ENCODE results near the gene CXCR6.

The CXCR6 gene

GRCh38 chr3:45949432-45949831 lies 6.2 kb downstream of the CXCR6 start:
- no peak for DNase-seq

DNA sequence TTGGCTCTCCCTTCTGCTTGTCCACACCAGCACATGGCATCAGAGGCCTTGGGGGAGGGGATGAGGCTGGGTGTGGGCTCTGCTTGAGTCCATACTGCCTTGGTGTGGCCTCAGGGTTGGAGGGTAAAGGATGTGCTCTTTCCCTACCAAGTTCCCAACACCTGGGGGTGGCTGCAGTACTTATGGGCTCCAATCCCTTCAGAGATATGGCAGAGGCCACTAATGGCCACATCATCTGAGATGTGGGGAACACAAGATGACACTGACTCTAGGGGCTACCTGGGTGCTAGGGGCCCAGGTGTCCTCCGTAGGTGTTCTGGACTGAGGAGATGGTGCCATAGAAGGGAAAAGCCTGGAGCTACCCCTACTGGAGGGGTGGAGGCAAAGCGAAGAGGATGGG lies 6.9 kb downstream of the CXCR6 start:
- DNase-seq: no peak

- no peak for DNase-seq
Observed at GRCh38 chr3:45950686-45951600, 7.7 kb downstream of the CXCR6 start.

- DNase-seq: no peak
Observed at GRCh38 chr3:45951946-45952345, 8.7 kb downstream of the CXCR6 start.

- no peak for DNase-seq
Observed at GRCh38 chr3:45952456-45952855, 9.2 kb downstream of the CXCR6 start.

DNA sequence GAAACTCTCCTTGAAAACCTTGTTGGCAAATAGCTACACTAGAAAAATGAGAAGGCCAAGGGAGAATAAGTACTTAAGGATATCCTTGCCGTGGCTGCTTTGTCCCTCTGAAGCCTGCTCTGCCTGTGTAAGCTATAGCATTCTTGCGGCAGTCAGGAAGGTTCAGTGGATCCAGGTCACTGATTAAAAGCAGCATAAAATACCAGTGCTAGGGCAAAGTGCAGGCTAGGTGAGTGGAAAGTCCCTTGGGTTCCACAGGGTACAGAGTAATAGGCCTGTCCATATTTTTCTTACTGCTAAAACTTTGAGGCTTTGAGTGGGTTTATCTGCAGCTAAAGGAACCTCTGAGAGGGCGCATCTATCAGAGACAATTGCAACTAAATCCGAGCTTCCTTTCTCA lies 10.3 kb downstream of the CXCR6 start:
- DNase-seq: no peak

GRCh38 chr3:45954306-45954705 lies 11.0 kb downstream of the CXCR6 start:
- no peak for DNase-seq

- DNase-seq: no peak
Observed at GRCh38 chr3:45955017-45955647, 11.9 kb downstream of the CXCR6 start.

- DNase-seq: no peak
Observed at GRCh38 chr3:45955706-45956105, 12.4 kb downstream of the CXCR6 start.

DNA sequence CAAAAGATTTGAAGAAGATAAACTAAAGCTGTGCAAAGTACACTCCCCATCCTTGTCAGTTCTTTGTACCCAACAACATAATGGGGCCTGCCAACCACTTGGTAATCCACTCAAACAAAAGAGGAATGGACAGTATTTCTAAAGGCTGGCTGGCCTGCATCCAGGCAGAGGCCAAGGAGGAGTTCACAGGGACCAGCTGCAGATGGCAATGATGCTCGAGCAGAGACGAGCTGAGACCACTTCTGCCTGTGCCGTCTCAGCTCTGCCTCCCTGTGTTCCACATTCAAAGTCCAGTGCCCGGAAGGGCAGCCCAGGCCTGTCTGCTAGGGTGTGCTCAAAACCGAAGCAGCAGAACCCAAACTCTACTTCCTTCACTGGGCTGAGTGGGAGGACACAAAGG lies 14.3 kb downstream of the CXCR6 start:
- DNase-seq: no peak

DNA sequence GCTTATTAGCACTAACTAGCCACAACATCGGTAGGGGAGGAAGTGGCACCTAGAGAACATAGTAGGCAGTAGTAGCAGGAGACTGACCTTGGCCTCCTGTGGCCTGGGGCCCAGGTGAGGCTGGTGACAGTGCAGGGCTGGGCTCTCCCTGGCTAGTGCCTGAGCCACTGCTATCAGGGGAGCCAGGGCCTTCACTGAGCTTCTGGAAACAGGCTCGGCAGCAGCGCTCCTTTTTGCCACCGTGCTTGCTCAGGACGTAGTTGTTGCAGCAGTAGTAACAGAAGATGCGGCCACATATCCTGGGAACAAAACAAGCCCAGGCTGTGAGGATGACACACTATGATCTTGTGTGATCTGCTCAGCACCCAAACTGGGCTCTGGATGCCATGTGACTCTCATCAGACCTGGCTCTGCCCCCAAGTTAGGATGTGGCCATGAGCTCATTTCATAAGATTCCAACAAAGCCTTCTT lies 15.1 kb downstream of the CXCR6 start:
- no peak for DNase-seq

GRCh38 chr3:45959201-45959600 lies 15.9 kb downstream of the CXCR6 start:
- no peak for DNase-seq

GRCh38 chr3:45960289-45960688 lies 17.0 kb downstream of the CXCR6 start:
- no peak for DNase-seq

DNA sequence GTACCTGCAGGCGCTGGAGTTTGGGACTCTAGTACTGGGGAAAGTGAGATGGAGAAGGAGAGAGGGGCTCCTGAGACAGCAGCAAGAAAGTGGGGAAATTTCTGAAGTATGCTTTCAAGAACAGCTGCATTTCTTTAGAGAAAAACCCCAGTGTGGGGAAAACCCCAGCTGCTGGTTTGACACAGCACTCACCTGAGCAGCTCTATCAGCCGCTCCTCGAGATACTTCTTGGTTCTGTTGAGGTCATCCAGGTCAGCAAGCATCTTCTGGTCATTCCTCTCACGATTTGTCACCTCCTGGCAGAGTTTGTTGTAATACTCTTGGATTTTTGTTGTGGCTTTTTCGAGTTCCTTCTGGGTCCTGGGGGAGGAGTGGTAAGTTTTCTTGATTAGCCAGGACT lies 18.8 kb downstream of the CXCR6 start:
- no peak for DNase-seq

GRCh38 chr3:45964139-45964538 lies 20.9 kb downstream of the CXCR6 start:
- DNase-seq: no peak

DNA sequence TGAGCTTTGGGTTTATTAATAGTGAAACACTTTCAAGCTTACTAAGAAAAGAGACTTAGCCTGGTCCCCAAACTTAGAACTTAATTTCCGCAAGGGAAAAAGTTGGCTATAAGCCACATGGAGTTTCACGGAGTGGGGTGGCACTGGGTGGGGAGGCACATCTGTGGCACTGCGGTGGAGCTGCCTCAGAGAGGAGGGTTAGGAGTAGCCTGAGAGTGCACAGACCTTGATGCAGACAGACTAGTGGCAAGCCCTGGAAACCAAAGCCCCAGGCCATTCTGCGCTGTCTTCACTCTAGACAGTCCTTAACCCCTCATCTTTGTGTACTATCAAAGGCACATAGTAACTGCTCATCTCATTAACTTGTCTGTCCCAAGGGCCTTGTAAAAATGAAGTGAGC lies 22.0 kb downstream of the CXCR6 start:
- DNase-seq: no peak

DNA sequence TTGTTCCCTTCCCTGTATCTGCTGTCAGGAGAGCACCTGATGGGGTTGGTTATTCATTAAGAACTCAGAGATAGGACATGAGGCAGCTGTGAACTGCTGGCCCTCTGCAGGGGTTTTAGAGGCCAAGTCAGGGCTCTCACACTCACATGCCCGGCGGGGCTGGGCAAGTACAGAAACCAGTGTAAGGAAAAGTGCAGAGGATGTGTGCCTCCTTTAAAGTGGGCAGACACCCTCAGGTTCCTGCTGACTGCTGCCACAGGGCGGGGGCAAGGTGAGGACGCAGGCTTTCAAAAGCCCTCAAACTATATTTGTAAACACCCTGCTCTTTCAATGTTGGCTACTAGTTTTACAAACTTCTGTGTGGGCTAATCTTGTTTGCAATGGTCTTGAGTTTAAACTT lies 22.4 kb downstream of the CXCR6 start:
- DNase-seq: no peak

- DNase-seq: no peak
Observed at GRCh38 chr3:45966371-45966791, 23.1 kb downstream of the CXCR6 start.

- no peak for DNase-seq
Observed at GRCh38 chr3:45966950-45967640, 23.8 kb downstream of the CXCR6 start.

- DNase-seq: no peak
Observed at GRCh38 chr3:45967724-45968123, 24.5 kb downstream of the CXCR6 start.

- DNase-seq: no peak
Observed at GRCh38 chr3:45968149-45968548, 24.9 kb downstream of the CXCR6 start.

- no peak for DNase-seq
Observed at GRCh38 chr3:45968706-45969105, 25.4 kb downstream of the CXCR6 start.

GRCh38 chr3:45969116-45969515 lies 25.9 kb downstream of the CXCR6 start:
- DNase-seq: no peak

- DNase-seq: no peak
Observed at GRCh38 chr3:45969953-45970352, 26.7 kb downstream of the CXCR6 start.
